ENCODE data around the gene SOX12.

DNA sequence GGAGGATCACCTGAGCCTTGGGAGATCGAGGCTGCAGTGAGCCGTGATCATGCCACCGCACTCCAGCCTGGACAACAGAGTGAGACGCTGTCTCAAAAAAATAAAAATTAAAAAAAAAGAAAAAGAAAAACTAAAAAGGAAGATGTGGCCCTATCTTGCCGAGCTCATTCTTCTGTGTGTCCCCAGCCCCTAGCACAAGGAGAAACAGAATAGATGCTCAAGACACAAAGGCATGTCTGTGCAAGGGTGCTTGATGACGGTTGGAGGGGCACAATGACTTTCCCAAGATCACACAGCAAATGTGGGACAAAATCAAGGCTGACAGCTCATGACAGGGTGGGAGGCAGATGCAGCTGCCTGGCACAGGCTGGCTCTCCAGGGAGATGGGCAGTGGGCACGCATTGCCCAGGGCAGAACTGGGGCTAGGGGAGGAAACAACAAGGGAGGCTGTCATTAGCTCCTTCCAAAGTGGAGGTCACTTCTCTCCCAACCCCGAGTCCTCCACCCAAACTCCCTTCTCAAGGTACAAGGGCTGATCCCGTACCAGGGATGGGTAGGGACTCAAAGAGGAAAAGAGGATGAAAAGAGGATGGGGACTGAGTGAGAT is 20.8 kb downstream of the SOX12 start:
- TF ChIP-seq CTCF (conservative IDR thresholded peaks at IDR 0.05; ENCODE audit: low read depth, low read length) (no peak), EZH2 (IDR thresholded peaks at IDR 0.05; ENCODE audit: borderline replicate concordance, low read depth, low read length, poor library complexity, severe bottlenecking) (no peak)

All from A673 (cell line).